Smooth muscle cell (in vitro differentiated cells): ENCODE data around the gene OR10J1. TPM values are rescaled to one million over a fixed set of nuclear protein-coding genes. Genes with fewer than 3 reads are reported as not detected.

Experiments used
- DNase-seq: peaks from one replicate; lab custom pipeline; 2025; ENCODE audit not compliant: unreplicated experiment; lab: John Stamatoyannopoulos, UW
- H2AFZ ChIP-seq: fragments of 200-600 bp; sonication (generic); 2 replicates; pipeline ENCODE4 v1.6.0; 2016; ENCODE audit warnings: antibody characterized with exemption, low read depth, mild to moderate bottlenecking
- H3F3A ChIP-seq: fragments of 200-600 bp; sonication (generic); 2 replicates; pipeline ENCODE4 v1.6.0; 2017; ENCODE audit warnings: antibody characterized with exemption, low read depth
- H3K27ac ChIP-seq: fragments of 200-600 bp; sonication (generic); 2 replicates; pipeline ENCODE4 v1.5.1; 2016; ENCODE audit warnings: low read depth, mild to moderate bottlenecking
- H3K27me3 ChIP-seq: fragments of 200-600 bp; sonication (generic); 2 replicates; pipeline ENCODE4 v1.6.1; 2016; ENCODE audit warnings: low read depth, mild to moderate bottlenecking
- H3K36me3 ChIP-seq: fragments of 200-600 bp; sonication (generic); 2 replicates; pipeline ENCODE4 v1.5.1; 2016; ENCODE audit warnings: low read depth
- H3K4me1 ChIP-seq: fragments of 200-600 bp; sonication (generic); 2 replicates; pipeline ENCODE4 v1.5.1; 2016; ENCODE audit warnings: low read depth
- H3K4me2 ChIP-seq: fragments of 200-600 bp; sonication (generic); 2 replicates; pipeline ENCODE4 v1.6.0; 2016; ENCODE audit warnings: mild to moderate bottlenecking
- H3K4me3 ChIP-seq: fragments of 200-600 bp; sonication (generic); 2 replicates; pipeline ENCODE4 v1.5.1; 2016; ENCODE audit warnings: mild to moderate bottlenecking
- H3K79me2 ChIP-seq: fragments of 200-600 bp; sonication (generic); 2 replicates; pipeline ENCODE4 v1.6.0; 2016; ENCODE audit warnings: low read depth, mild to moderate bottlenecking
- H3K9ac ChIP-seq: fragments of 200-600 bp; sonication (generic); 2 replicates; pipeline ENCODE4 v1.6.0; 2016; ENCODE audit warnings: low read depth
- H3K9me3 ChIP-seq: fragments of 200-600 bp; sonication (generic); replicated peaks from 2 replicates; pipeline ENCODE4 v1.5.1; 2016; ENCODE audit warnings: low read depth
- H4K20me1 ChIP-seq: fragments of 200-600 bp; sonication (generic); 2 replicates; pipeline ENCODE4 v1.6.0; 2016; ENCODE audit warnings: low read depth
- WGBS: methylation state at CpG from one replicate; pipeline ENCODE4 v1.1.7; 2016; ENCODE audit warnings: low lambda C conversion rate; 5-methylcytosine and 5-hydroxymethylcytosine counted together
- polyA plus RNA-seq: library from polyadenylated mRNA; unstranded; fragments of >200 nt; fragmentation: Nextera tagmentation; extraction: Ambion mirVana; gene quantifications from 2 replicates; pipeline ENCODE4 v1.2.1, GENCODE V29; 2016
- total RNA-seq: library from RNA; depleted of rRNA; stranded (reverse); fragments of >200 nt; gene quantifications from 2 replicates; pipeline ENCODE4 v1.2.3, GENCODE V29; 2014
- TF ChIP-seq, protein P1 (sequence below): fragments of 200-600 bp; sonication (generic); IDR thresholded peaks from 2 replicates; pipeline ENCODE4 v1.5.1; 2017; ENCODE audit warnings: borderline replicate concordance, mild to moderate bottlenecking, antibody characterized with exemption; ENCODE audit not compliant: insufficient read depth, poor library complexity, severe bottlenecking

Gene OR10J1
- total and polyA plus RNA-seq, 2 experiments from 2014 or later = not detected

DNA sequence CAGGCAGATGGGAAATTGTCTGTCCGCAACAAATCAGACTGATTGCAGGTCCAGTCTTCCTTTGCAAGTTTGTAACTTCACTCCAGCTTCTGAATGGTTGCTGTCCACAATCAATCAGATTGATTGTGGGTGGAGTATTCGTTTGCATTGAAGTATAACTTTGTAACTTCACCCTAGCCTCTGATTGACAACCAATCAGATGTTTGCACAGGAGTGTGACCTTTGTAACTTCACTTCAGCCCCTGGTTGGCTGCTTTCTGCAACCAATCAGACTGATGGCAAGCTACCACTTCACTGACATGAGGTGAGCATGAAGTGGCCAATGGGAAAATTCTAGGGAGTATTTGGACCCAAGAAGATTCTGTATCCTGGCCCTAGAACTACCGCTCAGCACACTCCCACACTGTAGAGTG, 25.7 kb downstream of the OR10J1 start:
- H2AFZ ChIP-seq = no peak overlapping the region
- TF ChIP-seq, protein P1, sequence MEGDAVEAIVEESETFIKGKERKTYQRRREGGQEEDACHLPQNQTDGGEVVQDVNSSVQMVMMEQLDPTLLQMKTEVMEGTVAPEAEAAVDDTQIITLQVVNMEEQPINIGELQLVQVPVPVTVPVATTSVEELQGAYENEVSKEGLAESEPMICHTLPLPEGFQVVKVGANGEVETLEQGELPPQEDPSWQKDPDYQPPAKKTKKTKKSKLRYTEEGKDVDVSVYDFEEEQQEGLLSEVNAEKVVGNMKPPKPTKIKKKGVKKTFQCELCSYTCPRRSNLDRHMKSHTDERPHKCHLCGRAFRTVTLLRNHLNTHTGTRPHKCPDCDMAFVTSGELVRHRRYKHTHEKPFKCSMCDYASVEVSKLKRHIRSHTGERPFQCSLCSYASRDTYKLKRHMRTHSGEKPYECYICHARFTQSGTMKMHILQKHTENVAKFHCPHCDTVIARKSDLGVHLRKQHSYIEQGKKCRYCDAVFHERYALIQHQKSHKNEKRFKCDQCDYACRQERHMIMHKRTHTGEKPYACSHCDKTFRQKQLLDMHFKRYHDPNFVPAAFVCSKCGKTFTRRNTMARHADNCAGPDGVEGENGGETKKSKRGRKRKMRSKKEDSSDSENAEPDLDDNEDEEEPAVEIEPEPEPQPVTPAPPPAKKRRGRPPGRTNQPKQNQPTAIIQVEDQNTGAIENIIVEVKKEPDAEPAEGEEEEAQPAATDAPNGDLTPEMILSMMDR = no peak
- DNase-seq = no peak
- no peaks in the 10 kb centered on the region for H3F3A ChIP-seq
- no peaks in the 10 kb centered on the region for H3K36me3 ChIP-seq
- H3K9ac ChIP-seq = no peak overlapping the region
- no peaks in the 10 kb centered on the region for H3K4me1 ChIP-seq
- H3K79me2 ChIP-seq = no peaks in the 10 kb centered on the region
- H4K20me1 ChIP-seq = no peaks in the 10 kb centered on the region
- no peak overlapping the region for H3K4me3 ChIP-seq
- WGBS = 62% methylated on average over 3 of the region's 3 CpGs
- H3K27ac ChIP-seq = no peak overlapping the region
- H3K27me3 ChIP-seq = no peaks in the 10 kb centered on the region
- no peak overlapping the region for H3K4me2 ChIP-seq
- peaks cover 20% of the 10 kb centered on the region for H3K9me3 ChIP-seq

GRCh38 chr1:159468321-159468720, 28.8 kb downstream of the OR10J1 start:
- TF ChIP-seq, protein P1 = no peak
- Histone ChIP-seq H3K79me2 (no peaks in the 10 kb centered on the region), H3K9ac (no peak overlapping the region), H3K36me3 (no peaks in the 10 kb centered on the region), H3K4me1 (no peaks in the 10 kb centered on the region), H3F3A (no peaks in the 10 kb centered on the region), H4K20me1 (no peaks in the 10 kb centered on the region), H3K4me2 (no peak overlapping the region), H3K27ac (no peak overlapping the region), H3K9me3 (peaks cover 12% of the 10 kb centered on the region), H2AFZ (no peak overlapping the region), H3K4me3 (no peak overlapping the region), H3K27me3 (no peaks in the 10 kb centered on the region)
- no peak for DNase-seq
- WGBS = 52% methylated on average over 2 of the region's 2 CpGs

GRCh38 chr1:159469921-159470533, 30.5 kb downstream of the OR10J1 start:
- H3K4me1 ChIP-seq = no peaks in the 10 kb centered on the region
- TF ChIP-seq, protein P1 = no peak
- no peak overlapping the region for H3K9ac ChIP-seq
- no peak overlapping the region for H3K4me3 ChIP-seq
- H3K27me3 ChIP-seq = no peaks in the 10 kb centered on the region
- H3K36me3 ChIP-seq = no peaks in the 10 kb centered on the region
- no peaks in the 10 kb centered on the region for H4K20me1 ChIP-seq
- no peak overlapping the region for H3K4me2 ChIP-seq
- no peaks in the 10 kb centered on the region for H3K79me2 ChIP-seq
- WGBS = 60% methylated on average over 4 of the region's 4 CpGs
- H2AFZ ChIP-seq = no peak overlapping the region
- H3F3A ChIP-seq = no peaks in the 10 kb centered on the region
- H3K27ac ChIP-seq = no peak overlapping the region
- DNase-seq = no peak
- H3K9me3 ChIP-seq = peaks cover 5% of the 10 kb centered on the region

- TF ChIP-seq, protein P1 = no peak
- no peak for DNase-seq
- Histone ChIP-seq H3F3A (no peaks in the 10 kb centered on the region), H3K4me1 (no peaks in the 10 kb centered on the region), H3K79me2 (no peaks in the 10 kb centered on the region), H3K27ac (no peak overlapping the region), H4K20me1 (no peaks in the 10 kb centered on the region), H3K4me2 (no peak overlapping the region), H3K27me3 (no peaks in the 10 kb centered on the region), H3K9me3 (peaks cover 9% of the 10 kb centered on the region), H3K4me3 (no peak overlapping the region), H2AFZ (no peak overlapping the region), H3K9ac (no peak overlapping the region), H3K36me3 (no peaks in the 10 kb centered on the region)
- 71% methylated on average over 1 of the region's 1 CpG for WGBS
Observed at GRCh38 chr1:159473335-159473734, 33.8 kb downstream of the OR10J1 start.
